Natural killer cell (primary cell): Measurements from ENCODE around the gene RASSF10. TPM values are rescaled to one million over a fixed set of nuclear protein-coding genes. Genes with fewer than 3 reads are reported as not detected.

Experiments
- ATAC-seq, 3 donors: fragments of 150-1000 bp in 2 of 3; fragments of 200-7000 bp in 1 of 3; cut with Tn5 transposase; 1 replicate in 1 of 3; 2 replicates in 2 of 3; pipeline ENCODE4 v1.10.0; 2021; ENCODE audit warnings: mild to moderate bottlenecking in 2 of 3, moderate library complexity in 2 of 3
- DNase-seq, 2 donors: peaks; one replicate each; pipeline versions ENCODE4 v3.0.0 to v3.0.0-alpha.2; 2013 to 2021; ENCODE audit warnings: mixed read lengths in 1 of 2
- H3K27ac ChIP-seq: one replicate; pipeline ENCODE4 v1.5.1; 2013; ENCODE audit warnings: mild to moderate bottlenecking, low read length
- H3K27me3 ChIP-seq: one replicate; pipeline ENCODE4 v1.6.1; 2013; ENCODE audit warnings: low read length; ENCODE audit not compliant: control insufficient read depth, insufficient read depth
- H3K36me3 ChIP-seq: one replicate; pipeline ENCODE4 v1.6.1; 2013; ENCODE audit warnings: low read length; ENCODE audit not compliant: control insufficient read depth, insufficient read depth
- H3K4me1 ChIP-seq: one replicate; pipeline ENCODE4 v1.6.1; 2013; ENCODE audit warnings: low read length; ENCODE audit not compliant: control insufficient read depth, insufficient read depth
- H3K4me3 ChIP-seq: one replicate; pipeline ENCODE4 v1.5.1; 2013; ENCODE audit warnings: low read length
- H3K9me3 ChIP-seq: one replicate; pipeline ENCODE4 v1.6.1; 2013; ENCODE audit warnings: low read length; ENCODE audit not compliant: control insufficient read depth, insufficient read depth
- H3K27ac Mint-ChIP-seq, 2 donors: one replicate each; pipeline ENCODE4 v1.8.0; 2022; ENCODE audit warnings: mild to moderate bottlenecking in 2 of 2, mixed read lengths in 2 of 2, moderate library complexity in 1 of 2
- H3K27me3 Mint-ChIP-seq, 2 donors: one replicate each; pipeline ENCODE4 v1.8.0; 2022; ENCODE audit warnings: low read depth in 2 of 2, mixed read lengths in 2 of 2
- H3K36me3 Mint-ChIP-seq: one replicate; pipeline ENCODE4 v1.8.0; 2022; ENCODE audit warnings: mixed read lengths
- H3K4me1 Mint-ChIP-seq, 2 donors: one replicate each; pipeline ENCODE4 v1.8.0; 2022; ENCODE audit warnings: mixed read lengths in 2 of 2
- H3K4me3 Mint-ChIP-seq: one replicate; pipeline ENCODE4 v1.8.0; 2022; ENCODE audit warnings: mild to moderate bottlenecking, moderate library complexity, mixed read lengths
- H3K9me3 Mint-ChIP-seq, 2 donors: one replicate each; pipeline ENCODE4 v1.8.0; 2022; ENCODE audit warnings: mixed read lengths in 2 of 2
- WGBS: methylation state at CpG from one replicate; pipeline ENCODE4 v1.1.7; 2013; ENCODE audit warnings: missing lambda C conversion rate; ENCODE audit not compliant: insufficient coverage; 5-methylcytosine and 5-hydroxymethylcytosine counted together
- intact Hi-C: fragments of 100-400 bp; cut with micrococcal nuclease; formaldehyde crosslinking; loops from one replicate; pipeline ENCODE4 v1.14.2; 2022
- total RNA-seq, 4 donors: library from RNA; stranded (reverse); fragments of 120-200 nt in 1 of 4; gene quantifications; one replicate each; pipeline versions ENCODE4 v1.2.3 to v1.2.4, GENCODE V29; 2013 to 2022
- TF ChIP-seq, protein P1 (sequence below): fragments of 200-600 bp; IDR thresholded peaks from one replicate; pipeline ENCODE4 v1.8.0; 2022; ENCODE audit warnings: antibody characterized with exemption

RASSF10 gene
- total RNA-seq, 3 donors from 2014 or later (not counting 1 experiment from before 2014, with no cell fraction given), result not detected

DNA sequence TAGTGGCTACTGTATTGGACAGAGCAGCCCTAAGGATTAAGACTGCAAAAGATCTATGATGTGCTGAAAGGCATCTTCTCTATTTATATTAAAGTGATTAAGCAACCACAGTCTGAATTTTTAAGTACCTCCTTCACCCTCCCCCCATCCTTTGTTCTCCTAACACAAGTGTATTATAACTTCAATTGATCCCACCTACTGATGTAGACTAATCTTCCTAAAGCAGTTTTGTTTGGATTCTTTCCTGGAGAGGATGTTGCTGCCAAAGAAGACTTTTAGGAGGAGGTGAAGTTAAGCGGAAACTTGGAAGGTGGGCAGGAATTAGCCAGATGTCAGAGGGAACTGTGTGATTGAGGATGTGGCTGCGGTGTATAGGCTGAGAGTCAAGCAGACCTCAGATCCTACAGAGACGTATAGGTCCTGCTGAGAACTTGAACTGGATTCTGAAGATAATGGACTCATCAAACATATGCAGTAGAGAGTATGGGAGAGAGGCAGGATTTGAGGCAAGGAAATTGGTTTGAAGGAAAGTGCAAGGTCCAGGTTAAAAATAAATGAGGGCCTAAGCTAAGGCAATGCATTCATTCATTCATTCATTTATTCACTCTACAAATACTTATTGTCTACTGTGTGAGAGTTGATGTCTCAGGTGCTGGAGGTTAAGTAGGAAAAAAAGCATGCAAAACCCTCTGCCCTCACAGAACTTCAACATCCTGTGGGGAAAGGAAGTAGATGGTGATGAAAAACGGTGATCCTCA is 5.2 kb upstream of the RASSF10 start:
- TF ChIP-seq, protein P1, sequence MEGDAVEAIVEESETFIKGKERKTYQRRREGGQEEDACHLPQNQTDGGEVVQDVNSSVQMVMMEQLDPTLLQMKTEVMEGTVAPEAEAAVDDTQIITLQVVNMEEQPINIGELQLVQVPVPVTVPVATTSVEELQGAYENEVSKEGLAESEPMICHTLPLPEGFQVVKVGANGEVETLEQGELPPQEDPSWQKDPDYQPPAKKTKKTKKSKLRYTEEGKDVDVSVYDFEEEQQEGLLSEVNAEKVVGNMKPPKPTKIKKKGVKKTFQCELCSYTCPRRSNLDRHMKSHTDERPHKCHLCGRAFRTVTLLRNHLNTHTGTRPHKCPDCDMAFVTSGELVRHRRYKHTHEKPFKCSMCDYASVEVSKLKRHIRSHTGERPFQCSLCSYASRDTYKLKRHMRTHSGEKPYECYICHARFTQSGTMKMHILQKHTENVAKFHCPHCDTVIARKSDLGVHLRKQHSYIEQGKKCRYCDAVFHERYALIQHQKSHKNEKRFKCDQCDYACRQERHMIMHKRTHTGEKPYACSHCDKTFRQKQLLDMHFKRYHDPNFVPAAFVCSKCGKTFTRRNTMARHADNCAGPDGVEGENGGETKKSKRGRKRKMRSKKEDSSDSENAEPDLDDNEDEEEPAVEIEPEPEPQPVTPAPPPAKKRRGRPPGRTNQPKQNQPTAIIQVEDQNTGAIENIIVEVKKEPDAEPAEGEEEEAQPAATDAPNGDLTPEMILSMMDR, result no peak
- Histone ChIP-seq H3K4me1 (no peaks in the 10 kb centered on the region), H3K27ac (no peak overlapping the region), H3K9me3 (no peaks in the 10 kb centered on the region), H3K27me3 (peaks cover 13% of the 10 kb centered on the region), H3K4me3 (no peak overlapping the region), H3K36me3 (no peaks in the 10 kb centered on the region)
- intact Hi-C loops, result no loop called here
- Mint-ChIP-seq H3K4me1 (no peaks in the 10 kb centered on the region), H3K36me3 (no peaks in the 10 kb centered on the region), H3K27me3 (peaks cover 41 to 71% of the 10 kb centered on the region in 2 donors), H3K27ac (no peak overlapping the region), H3K9me3 (no peaks in the 10 kb centered on the region), H3K4me3 (no peak overlapping the region)
- DNase-seq, result no peak
- no peak for ATAC-seq
- 79% methylated on average over 4 of the region's 4 CpGs for WGBS

DNA sequence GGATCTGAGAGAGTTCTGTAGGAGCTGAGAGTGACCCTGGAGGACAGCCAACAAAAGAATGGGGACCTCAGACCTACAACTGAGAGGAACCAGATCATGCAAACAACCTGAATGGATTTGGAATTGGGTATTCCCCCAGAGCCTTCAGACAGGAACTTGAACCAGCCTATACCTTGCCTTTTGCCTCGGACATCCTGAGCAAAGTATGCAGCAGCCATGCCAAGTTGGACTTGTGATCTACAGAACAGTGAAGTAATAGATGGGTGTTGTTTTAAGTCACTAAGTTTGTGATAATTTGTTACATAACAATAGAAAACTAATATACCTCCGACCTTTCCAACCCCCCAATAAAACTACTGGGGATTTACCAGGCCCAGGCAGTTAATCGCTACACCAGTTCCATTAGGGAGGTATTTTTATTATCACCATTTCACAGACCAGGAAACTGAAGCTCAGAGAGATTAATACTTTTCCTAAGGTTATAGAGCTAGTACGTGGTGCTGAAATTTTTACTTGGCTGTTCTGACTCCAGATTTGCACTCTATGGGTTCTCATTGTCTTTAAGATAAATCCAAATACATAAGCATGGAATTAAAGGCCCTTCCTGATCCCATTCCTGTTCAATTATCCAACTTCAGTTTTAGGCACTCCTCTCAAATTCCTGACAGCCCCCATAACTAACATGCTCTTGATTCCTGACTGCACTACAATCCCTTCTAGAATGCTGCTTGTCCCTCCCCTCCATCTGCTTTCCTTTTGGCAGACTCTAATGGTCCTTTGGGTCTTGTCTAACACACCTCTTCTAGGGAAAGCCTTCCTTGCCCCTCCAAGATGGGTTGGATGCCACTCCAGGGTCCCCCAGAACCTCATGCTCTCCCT is 1.7 kb upstream of the RASSF10 start:
- no peak overlapping the region for H3K27ac Mint-ChIP-seq
- ATAC-seq (no peak), DNase-seq (no peak)
- TF ChIP-seq, protein P1, result no peak
- H3K27me3 Mint-ChIP-seq, result peaks cover 55 to 77% of the 10 kb centered on the region in 2 donors
- no peaks in the 10 kb centered on the region for H3K36me3 Mint-ChIP-seq
- H3K4me3 Mint-ChIP-seq, result no peak overlapping the region
- Histone ChIP-seq H3K4me1 (peaks cover 2% of the 10 kb centered on the region), H3K36me3 (no peaks in the 10 kb centered on the region), H3K27ac (no peak overlapping the region), H3K27me3 (peaks cover 17% of the 10 kb centered on the region), H3K9me3 (no peaks in the 10 kb centered on the region), H3K4me3 (no peak overlapping the region)
- WGBS, result 91% methylated on average over 2 of the region's 4 CpGs
- intact Hi-C loops, result no loop called here
- no peaks in the 10 kb centered on the region for H3K4me1 Mint-ChIP-seq
- no peaks in the 10 kb centered on the region for H3K9me3 Mint-ChIP-seq

DNA sequence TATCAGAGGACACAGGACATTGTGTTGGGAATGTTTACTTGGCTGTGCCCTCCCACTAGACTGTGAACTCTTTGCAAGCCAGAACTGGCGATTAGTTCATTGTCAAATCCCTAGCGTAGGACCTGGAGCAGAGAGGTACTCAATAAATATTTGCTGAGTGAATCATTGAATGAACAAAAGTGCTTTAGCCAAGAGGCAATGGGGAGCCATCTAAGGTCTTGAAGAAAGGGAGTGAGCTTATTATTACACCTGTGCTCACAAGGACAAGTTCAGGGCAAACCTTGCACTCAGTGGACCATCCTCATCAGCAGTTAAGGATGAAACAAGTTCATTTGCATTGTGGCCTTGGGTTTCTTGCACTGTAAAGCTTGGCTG is 1.1 kb upstream of the RASSF10 start:
- Mint-ChIP-seq H3K4me3 (no peak overlapping the region), H3K27me3 (peaks cover 55 to 77% of the 10 kb centered on the region in 2 donors), H3K27ac (no peak overlapping the region)

More for the DNA sequence above, 1.1 kb upstream of the RASSF10 start:
- Histone ChIP-seq H3K4me3 (no peak overlapping the region), H3K9me3 (no peaks in the 10 kb centered on the region), H3K4me1 (peaks cover 2% of the 10 kb centered on the region), H3K36me3 (no peaks in the 10 kb centered on the region), H3K27ac (no peak overlapping the region), H3K27me3 (peaks cover 17% of the 10 kb centered on the region)
- no peak for ATAC-seq
- H3K36me3 Mint-ChIP-seq, result no peaks in the 10 kb centered on the region
- TF ChIP-seq, protein P1, result no peak
- intact Hi-C loops, result no loop called here
- whole genome bisulfite sequencing, result 87% methylated on average over 2 of the region's 2 CpGs
- no peak for DNase-seq
- H3K4me1 Mint-ChIP-seq, result no peaks in the 10 kb centered on the region
- H3K9me3 Mint-ChIP-seq, result no peaks in the 10 kb centered on the region
